Testis (tissue), 2 donors: ENCODE data around the gene NTF4.

Source experiments
- POLR2A ChIP-seq: fragments of 450-650 bp; IDR thresholded peaks from one replicate; pipeline ENCODE4 v1.6.1; 2017; ENCODE audit warnings: antibody characterized with exemption, mild to moderate bottlenecking, moderate library complexity
- TF ChIP-seq, protein P1 (sequence below), 3 experiments: fragments of 450-650 bp in 2 of 3; fragments of 200-600 bp in 1 of 3; sonication (generic) in 1 of 3; IDR thresholded peaks; one replicate each; pipeline ENCODE4 v1.5.1; 2016 to 2019; ENCODE audit warnings: antibody characterized with exemption in 3 of 3, mild to moderate bottlenecking in 2 of 3, moderate library complexity in 1 of 3

DNA sequence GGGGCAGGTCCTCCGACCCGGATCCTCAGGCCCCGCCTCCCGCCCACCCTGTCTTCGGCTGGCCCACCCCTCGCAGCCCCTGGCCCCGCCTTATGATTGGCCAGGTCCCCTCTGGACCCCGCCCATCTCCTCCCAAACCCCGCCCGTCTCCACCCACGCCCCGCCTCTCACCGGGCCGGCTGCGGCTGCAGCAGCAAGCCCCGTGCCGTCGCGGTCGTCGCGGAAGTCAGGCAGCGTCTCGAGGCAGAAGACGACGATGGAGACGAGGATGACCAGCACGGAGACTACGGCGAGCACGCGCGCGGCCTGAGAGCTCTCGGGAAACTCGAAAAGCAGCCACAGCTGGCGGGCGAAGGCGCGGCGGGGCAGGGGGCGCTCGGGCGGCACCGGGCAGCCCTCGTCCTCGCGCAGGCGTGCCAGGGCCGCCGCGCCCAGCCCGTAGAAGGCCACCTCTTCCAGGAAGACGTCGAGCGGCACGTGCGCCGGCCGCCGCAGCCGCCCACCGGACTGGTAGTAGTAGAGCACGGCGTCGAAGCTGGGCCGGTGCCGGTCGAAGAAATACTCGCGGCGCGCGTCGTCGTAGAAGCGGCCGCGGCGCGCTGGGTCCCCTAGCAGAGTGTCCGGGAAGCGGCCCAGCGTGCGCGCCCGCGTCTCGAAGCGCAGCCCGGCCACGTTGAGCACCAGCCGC is 7.4 kb upstream of the NTF4 start:
- TF ChIP-seq POLR2A, result no peak
- TF ChIP-seq, protein P1, sequence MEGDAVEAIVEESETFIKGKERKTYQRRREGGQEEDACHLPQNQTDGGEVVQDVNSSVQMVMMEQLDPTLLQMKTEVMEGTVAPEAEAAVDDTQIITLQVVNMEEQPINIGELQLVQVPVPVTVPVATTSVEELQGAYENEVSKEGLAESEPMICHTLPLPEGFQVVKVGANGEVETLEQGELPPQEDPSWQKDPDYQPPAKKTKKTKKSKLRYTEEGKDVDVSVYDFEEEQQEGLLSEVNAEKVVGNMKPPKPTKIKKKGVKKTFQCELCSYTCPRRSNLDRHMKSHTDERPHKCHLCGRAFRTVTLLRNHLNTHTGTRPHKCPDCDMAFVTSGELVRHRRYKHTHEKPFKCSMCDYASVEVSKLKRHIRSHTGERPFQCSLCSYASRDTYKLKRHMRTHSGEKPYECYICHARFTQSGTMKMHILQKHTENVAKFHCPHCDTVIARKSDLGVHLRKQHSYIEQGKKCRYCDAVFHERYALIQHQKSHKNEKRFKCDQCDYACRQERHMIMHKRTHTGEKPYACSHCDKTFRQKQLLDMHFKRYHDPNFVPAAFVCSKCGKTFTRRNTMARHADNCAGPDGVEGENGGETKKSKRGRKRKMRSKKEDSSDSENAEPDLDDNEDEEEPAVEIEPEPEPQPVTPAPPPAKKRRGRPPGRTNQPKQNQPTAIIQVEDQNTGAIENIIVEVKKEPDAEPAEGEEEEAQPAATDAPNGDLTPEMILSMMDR (IDR thresholded peaks at IDR 0.05), result no peak
